ENCODE results near the gene GNPDA2.
"Not testable (repeated sequence)": the region's sequence is repeated elsewhere in the genome, so short reads cannot be mapped to it uniquely, and the experiment has no call there.

Gene GNPDA2

DNA sequence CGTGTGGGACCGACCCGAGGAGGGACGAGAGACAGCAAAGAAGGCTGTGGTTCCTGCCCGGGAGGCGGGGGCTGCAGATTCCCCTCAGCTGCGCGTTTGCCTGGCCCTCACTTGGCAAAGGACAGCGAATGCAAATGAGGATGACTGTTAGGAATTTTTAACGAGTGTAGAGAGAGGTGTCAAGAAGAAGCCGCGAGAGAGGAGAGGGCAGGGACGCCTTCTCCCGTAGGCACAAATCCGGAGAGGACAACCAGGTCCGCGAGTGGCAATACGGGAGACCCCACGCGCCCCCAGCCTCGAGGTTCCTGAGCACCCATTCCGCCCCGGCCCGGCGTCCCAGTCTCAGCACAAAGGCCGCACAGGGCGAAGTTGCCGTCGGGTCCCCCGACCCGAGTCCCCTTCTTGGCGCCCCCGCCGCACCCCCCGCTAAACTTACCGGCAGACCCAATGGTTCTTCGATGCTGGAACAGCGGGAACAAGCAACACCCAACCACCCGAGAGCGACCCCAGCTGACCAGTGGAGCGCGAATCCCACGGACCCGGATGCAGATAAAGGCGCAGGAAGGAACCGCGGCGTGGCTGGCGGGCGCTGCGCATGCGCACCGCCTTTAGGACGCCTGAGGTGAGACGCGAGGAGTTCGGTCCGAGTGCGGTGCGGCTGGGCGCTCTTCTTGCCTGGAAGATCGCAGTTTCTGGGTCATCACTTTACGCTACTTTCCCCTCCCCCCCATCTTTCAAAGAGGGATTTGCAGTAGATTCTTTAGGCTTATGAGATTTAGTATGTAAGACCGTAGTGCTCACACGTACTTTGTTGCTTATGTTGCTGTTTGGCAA is at the start of gene GNPDA2:
Gene GNPDA2, minus strand, starts transcription at position 519 of the 834 bp plus-strand sequence. CDS start 4,349 bp downstream, outside the sequence.
- DNase-seq, result peak; percentile 58

DNA sequence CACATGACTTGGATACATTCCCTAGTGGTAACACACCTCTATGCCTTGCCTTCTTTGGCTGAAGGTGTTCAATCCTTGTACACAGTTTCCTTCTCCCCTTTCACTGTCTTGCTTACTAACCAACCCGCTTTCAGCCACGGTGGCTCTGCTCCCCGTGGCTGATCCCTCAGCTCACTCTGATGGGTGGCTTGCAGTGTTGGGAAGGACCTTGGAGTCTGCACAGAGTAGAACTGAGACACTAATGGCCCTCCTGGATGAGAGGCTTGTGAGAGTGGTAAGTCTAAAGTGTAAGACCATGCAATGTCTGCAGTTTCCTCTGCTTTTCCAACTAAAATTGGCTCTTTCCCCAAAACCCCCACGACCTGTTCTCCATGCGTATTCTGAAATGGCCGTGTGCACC is 46.0 kb upstream of the GNPDA2 start:
- DNase-seq, result no peak

DNA sequence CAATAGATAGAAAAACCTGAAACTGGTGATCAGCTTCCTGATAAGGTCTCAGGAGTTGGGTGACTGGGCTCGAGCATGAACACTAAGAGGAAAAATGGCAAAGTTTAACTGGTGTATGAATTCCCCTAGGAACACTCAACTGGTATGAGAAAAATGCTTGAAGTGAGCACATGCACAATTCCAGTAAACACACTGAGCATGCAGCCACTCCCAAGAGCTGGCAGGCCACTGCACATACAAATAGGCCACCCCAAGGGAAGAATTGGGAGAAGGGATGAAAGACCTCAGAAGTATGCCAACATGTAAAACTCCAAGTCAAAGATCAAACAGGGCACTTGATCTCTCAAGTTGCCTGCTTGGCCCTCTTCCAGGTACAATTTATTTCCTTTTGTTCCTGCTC is 45.4 kb upstream of the GNPDA2 start:
- no peak for DNase-seq

DNA sequence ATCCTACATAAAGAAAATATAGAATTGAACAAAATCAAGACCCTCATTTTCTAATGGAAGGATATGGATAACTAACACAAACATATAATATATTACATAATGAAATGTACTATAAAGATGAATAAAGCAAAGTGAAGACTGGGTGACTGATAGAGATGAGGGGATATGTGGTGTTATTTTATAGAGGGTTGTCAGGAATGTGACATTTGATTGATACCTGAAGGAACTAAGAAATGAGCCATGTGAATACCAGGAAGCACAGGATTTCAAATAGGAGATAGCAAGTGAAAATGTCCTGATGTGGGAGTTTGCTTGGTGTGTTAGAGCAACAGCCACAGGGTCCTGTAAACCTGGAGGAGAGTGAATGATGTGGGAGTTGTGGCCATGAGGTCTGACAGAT is 40.1 kb upstream of the GNPDA2 start:
- DNase-seq, result no peak

DNA sequence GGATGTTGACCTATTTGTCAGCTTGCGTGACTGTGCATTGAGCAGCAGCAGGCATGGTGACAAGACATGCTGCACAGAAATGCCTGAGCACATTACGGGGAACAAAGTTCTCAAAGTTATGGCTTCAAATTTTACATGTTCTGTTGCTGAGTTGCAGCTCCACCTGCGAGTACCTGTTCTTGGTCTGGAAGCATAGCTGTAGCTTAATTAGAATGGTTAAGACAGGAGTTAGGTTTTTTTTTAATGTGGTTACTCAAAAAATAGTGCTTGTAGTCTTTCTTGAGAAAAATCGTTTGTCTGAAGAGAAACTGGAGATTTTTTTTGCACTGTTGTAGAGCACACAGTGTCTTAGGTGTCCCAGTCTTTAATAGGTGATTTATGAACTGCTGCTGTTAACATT is 38.8 kb upstream of the GNPDA2 start:
- no peak for DNase-seq

DNA sequence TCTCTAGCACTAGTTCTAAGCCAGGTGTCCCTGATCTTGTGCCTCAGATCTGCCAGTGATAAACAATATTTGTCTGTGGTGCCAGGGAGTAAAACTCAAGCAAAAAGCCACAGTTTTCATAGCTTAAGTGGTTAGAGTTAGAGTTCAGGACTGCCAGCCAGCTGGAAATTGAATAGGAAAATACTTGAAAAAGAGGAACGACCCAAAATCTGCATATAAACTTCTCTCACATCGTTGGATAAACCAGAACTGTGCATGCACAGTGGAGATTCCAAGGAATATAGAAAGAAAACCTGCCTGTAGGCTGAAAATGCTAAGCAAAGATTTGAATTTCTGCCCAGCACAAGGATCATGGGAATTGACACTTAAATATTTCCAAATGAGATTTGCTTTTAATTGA is 35.0 kb upstream of the GNPDA2 start:
- no peak for DNase-seq

DNA sequence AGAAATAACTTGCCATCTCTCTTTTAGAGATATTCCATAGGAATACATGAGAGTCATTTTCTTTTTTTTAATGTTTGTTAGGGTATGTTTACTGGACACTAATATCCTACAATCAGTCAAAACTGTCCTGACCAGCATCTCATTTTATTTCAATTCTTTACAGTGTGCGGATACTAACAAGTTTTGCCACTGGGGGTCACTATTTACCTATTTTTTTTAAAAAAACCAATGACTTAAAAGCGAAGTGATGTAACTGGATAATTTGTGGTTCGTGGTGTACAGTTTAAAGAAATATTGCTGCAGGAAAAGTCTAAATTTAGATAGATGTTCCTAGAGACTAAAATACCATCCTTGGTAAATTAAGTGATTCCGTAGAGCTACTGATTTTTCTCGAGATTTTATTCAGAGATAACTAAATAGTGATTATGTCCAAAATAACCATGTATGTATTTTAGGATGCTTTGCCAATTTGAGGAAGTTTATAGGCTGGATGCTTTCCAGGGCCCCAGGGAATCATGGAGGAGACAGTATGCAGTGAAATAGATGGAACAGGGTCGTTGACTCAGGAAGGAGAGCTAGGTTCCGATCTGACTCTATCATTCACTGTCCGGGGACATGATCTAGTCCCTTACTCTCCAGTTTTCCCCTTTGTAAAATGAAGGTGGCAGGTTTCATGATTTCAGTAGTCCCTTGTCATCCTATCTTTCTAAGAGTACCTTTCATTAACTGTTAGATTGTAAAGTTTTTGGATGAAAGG is 34.0 kb upstream of the GNPDA2 start:
- DNase-seq, result no peak

DNA sequence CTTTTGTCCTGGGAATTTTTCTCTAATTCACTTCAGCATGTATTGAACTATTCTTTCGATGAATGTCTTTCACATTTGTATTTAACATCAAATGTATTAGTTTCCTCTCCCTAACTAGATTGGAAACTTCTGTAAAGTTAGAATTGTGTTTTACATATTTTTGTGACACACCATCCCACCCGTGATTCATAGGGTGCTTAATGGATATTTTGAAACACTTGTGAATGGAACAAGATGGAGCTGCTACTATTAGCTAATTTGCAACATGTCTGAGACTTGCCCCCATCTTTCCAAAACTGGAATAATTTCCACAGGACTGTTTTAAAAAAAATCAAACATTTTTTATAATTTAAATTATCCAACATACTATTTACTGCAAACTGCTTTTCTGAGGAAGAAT is 30.2 kb upstream of the GNPDA2 start:
- DNase-seq, result no peak

DNA sequence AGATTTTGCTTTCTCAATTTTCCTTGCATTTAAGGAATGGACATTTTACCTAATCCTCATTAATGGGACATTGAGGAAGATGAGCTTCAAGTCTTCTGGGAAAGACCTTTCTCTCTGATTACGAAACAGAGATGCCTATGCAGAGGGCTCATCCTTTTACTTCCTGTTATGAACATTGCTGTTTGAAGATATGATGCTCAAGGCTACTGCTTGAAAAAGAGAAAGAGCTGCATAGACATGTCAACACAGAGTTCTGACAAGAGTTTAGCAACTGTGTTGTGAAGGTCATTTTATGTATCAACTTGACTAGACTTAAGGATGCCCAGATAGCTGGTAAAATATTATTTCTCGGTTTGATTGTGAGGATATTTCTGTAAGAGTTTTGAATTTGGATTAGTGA is 13.8 kb upstream of the GNPDA2 start:
- DNase-seq, result no peak

DNA sequence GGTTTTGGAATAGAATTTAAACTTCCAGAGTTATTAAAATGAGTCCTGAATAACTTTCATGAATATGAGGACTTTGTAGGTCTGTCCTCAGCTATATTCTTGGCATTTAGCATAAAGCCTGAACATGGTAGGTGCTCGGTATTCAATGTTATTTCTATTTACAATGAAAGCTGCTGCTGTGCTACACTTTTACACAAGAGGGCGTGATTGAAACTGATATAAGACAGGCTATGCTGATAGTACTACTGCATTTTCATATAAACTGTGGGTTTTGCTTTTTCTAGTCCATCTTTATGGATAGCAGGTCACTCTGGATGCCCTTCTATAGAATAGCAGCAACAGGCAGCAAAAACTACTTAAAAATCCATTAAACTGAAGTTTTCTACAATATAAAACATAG is 12.3 kb upstream of the GNPDA2 start:
- no peak for DNase-seq

DNA sequence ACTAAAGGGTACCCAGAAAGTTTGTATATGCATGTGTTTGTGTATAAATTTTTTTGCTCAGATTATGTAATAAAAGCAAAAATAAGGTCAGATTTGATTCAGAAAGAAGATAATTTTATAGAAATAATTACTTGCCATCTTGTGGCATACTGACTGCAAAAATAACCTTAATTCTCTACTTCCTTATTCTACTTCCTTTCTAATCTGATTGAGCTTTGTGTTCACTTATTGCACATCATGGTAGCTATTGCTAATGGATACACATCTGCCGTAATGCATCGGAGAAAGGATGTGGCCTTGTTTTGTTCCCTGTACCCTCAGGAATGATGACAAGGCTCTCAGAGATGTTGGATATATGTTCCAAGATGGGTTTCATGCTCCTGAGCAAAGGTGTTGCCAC is 10.5 kb upstream of the GNPDA2 start:
- no peak for DNase-seq

DNA sequence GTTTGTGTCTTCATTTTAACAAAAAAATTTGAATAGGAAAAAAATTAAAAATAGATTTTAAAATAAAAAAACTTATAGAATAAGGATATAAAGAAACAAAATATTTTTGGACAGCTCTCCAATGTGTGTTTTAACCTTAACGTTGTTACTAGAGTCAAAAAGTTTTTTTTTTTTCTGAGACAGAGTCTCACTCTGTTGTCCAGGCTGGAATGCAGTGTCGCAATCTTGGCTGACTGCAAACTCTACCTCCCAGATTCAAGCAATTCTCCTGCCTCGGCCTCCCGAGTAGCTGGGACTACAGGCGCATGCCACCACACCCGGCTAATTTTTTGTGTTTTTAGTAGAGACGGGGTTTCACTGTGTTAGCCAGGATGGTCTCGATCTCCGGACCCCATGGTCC is 2.3 kb upstream of the GNPDA2 start:
- not testable (repeated sequence) for DNase-seq

DNA sequence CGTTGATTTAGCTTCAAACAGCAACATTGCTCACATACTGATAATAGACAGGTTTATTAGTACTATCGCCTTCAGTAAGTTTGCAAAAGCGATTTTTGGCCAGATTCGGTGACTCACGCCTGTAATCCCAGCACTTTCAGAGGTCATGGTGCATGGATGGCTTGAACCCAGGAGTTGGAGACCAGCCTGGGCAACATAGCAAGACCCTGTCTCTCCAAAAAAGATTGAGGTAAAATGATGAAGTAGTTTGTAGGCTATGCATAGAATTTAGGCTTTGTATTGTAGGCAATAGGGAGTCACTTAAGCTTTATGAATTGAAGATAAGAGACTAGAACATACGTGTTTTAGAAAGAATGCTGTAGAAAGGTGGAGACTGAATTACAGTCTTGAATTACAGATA is 1.1 kb upstream of the GNPDA2 start:
- DNase-seq, result no peak

DNA sequence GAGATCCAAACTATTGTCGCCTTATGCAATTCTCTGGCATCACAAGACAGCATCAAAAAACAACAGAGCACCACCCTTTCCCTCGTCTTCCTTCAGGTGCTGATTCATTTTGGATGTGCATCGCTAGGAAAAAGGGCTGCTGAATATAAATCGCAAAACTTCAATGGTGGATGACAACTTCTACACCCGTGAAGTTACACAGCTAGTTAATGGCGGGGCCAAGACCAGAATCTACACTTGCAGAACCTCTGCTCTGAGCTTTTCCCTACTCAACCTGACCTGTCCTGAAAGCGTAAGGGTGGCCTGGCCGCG is 674 bp downstream of the GNPDA2 start:
- DNase-seq, result no peak

DNA sequence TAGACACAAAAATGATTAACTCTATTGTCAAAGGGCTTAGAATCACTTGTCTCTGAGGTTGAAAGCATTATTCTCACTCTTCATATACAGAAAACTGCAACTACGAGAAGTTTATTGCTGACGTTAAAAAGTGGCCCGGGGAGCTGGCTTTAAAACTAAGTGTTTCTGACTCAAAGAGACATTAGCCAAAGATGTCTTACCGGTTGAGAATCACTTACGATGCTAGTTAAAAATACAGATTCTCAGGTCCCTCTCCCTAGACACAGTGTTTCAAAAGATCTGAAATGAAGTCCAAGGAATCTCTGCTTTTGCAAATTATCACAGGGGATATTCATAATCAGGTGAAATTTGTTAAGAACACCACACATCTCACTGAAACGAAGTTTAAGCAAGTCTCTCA is 1.2 kb downstream of the GNPDA2 start:
- DNase-seq, result no peak

DNA sequence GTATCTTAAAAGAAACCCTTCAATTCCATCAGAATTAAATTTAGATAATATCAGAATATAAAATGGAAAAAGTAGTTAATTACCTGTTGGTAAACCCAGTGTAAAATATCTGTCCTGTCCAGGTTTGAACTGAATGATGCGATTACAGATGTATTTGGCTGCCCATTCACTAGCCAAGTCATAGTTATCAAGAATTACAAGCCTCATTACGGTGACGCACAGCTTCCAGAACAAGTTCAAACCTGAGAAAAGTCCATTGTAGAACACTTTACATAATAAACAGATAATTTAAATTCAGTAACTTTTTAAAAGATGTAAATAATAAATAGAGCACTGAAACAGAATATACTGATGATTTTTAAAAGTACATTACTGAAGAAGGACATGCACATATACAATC is 4.4 kb downstream of the GNPDA2 start:
- DNase-seq, result no peak

DNA sequence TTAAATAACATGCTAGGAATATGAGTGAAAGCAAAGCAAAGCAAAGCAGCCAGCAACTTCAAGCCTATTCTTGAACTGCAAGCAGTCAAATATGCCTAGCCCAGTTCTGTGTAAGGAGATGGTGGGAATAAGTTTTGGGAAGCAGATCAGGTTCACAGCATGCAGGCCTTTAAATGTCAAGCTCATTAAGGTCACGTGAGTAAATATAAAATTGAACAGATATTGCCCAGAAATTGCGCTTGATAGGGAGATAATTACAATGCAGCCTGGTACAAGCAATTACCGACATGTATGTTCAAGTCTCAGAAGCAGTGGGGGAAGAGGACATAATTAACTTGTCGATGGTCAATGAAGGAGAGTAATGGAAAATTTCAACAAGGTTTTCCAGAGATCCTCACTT is 6.0 kb downstream of the GNPDA2 start:
- no peak for DNase-seq

DNA sequence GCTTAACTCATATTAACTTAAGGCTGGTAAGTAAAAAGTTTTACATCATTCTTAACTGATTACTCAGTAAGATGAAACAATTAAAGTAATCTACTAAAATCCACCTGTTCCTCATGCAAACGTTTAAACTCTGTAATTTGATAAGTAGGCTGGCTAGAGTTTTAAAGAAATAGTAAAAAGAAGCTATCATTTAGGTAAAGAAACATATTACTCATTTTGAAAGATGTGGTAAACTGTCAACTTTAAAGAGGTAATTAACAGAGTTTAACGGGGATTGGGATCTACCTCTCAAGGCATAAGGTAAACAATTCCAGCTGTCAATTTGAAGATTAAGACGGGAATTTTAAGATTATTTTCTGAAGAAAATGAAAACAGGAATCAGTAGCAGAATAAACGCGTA is 9.8 kb downstream of the GNPDA2 start:
- DNase-seq, result no peak

DNA sequence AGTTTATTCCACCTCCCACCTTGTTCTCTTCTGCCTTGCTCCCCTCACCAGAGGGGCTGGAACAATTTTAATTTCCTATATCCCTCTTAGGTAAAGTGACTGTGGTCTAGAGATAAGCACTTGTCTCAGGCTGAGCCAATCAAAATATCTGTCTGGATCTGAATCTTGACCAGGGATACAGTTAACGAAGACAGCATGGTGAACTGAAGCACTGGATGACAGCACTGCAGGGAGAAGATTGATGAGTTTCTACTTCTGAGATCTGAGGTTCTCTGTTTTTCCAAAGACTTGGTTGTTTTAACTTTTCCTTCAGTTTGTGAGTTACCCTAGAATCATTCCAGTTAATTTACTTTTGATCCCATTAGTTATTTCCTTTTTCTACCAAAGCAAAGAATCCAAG is 13.2 kb downstream of the GNPDA2 start:
- no peak for DNase-seq

DNA sequence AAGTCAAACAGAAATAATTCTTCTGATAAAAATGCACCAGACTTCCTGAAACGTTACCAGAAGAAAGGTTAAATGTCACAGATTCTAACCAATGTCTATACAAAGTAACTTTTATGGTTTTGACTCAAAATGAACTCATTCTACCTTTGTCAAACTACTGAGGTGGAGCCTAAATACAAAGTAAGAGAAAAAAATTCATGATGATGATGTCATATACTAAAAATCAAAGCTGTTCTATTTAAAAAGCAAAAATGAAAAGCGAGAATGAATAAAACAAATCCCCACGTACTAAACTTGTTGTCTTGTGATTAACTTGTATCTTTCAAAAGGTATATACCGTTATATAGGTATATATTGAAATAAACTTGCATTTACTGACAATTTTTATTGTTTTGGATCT is 21.7 kb downstream of the GNPDA2 start:
- DNase-seq, result no peak

DNA sequence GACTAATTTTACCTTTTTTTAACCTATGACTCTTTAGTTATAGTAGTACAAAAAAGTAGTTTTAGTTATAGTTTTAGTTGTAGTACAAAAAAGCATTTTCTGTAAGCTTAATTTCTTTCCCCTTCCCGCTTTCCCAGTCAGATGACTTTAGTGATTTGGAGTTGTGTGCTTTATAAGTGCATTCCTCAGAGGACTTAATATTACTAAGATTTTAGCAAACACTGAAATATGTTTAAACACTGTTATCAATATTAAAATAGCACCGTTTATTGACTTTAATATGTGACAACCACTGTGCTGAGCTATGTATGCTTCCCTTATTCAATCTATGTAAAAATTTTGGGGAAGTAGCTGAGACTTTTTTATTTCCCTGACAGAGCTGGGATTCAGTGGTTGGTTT is 25.3 kb downstream of the GNPDA2 start:
- DNase-seq, result no peak

DNA sequence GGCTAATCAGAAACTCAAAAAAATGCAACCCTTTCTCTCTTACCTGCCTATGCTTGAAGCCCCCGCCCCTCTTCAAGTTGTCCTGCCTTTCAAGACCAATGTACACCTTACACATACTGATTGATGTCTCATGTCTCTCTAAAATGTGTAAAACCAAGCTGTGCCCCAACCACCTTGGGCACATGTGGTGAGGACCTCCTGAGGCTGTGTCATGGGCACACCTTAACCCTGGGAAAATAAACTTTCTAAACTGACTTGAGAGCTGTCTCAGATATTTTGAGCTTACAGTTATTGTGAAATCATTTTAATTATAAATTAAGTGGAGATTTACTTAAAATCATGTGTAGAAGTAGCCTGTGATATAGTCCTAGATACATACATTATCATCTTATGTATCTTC is 25.9 kb downstream of the GNPDA2 start:
- no peak for DNase-seq

DNA sequence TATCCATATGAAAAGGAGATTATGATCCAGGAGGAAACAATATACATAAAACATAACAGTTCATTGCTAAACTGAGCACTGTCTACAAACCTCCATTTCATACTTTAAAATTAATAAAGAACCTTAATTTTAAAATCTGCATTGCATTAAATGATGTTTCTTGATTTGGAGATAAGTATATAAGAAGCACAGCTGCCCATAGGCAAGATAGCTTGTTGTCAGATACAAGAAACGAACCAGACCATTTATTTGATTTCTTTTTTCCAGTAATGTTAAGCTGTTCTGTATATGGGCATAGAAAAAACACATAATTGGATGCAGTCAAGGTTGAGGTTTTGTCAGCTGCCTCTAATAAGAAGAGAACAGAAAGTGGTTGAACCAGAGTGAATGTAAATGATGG is 41.7 kb downstream of the GNPDA2 start:
- DNase-seq, result no peak

DNA sequence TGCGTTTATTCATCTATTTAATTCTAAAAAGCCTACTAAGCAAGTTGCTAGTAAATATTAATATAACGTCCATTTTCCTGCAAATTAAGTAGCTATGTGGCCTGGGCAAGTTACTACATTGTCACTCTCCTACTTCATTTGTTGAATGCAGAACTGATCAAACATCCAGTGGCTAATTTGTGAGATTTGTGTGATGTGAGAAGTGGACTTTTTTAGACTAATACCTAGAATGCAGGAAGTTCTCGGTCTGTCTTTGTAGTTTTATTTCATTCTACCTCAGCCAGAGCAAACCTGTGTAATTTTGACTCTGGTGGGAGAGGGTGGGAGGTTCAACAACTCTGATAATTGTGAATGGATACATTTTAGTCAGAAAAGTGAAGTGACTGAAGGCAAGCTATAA is 47.3 kb downstream of the GNPDA2 start:
- DNase-seq, result no peak
